Stimulated activated naive CD8-positive, alpha-beta T cell treated with anti-CD3 and anti-CD28 coated beads, Interleukin-15, amount 100 ng/mL, for 72 hours (primary cell): ENCODE measurements around the gene SNX18.

Experiments used
- ATAC-seq: fragments of 150-1000 bp; cut with Tn5 transposase; 2 replicates; pipeline ENCODE4 v1.10.0; 2021; ENCODE audit warnings: mild to moderate bottlenecking, moderate library complexity
- DNase-seq, 2 donors: peaks; one replicate each; pipeline ENCODE4 v3.0.0; 2021 to 2022
- H3K27ac Mint-ChIP-seq, 2 donors: one replicate each; pipeline ENCODE4 v1.8.0; 2022; ENCODE audit warnings: mild to moderate bottlenecking in 2 of 2, mixed read lengths in 2 of 2, moderate library complexity in 2 of 2
- H3K27me3 Mint-ChIP-seq: one replicate; pipeline ENCODE4 v1.8.0; 2022; ENCODE audit warnings: mixed read lengths
- H3K4me1 Mint-ChIP-seq: one replicate; pipeline ENCODE4 v1.8.0; 2022; ENCODE audit warnings: mild to moderate bottlenecking, mixed read lengths
- H3K4me3 Mint-ChIP-seq, 2 donors: one replicate each; pipeline ENCODE4 v1.8.0; 2022; ENCODE audit warnings: mild to moderate bottlenecking in 2 of 2, mixed read lengths in 2 of 2, moderate library complexity in 1 of 2
- H3K9me3 Mint-ChIP-seq, 2 donors: one replicate each; pipeline ENCODE4 v1.8.0; 2022; ENCODE audit warnings: mixed read lengths in 2 of 2

SNX18 gene

DNA sequence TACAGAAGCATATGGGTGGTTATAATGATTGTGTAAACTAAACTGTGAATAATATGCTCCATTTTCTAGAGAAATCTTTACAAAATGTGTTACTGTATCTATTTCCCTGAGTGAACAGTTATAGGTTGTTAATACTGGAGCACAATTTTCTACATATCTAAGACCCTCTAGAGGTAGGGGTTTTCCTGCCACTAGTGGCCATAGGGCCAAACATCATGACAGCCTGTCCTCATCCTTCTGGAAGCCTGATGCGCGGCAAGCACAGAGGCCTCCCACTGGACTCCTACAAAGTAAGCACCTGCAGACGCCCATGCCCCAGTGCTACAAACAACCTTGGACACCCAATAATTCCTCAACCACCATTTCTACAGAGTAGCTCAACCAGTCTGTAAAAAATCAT lies 1.9 kb upstream of the SNX18 start:
- Mint-ChIP-seq H3K9me3 (no peaks in the 10 kb centered on the region), H3K27ac (no peak overlapping the region), H3K4me1 (peaks cover 30% of the 10 kb centered on the region), H3K27me3 (no peaks in the 10 kb centered on the region), H3K4me3 (no peak overlapping the region)
- no peak for ATAC-seq
- no peak for DNase-seq

DNA sequence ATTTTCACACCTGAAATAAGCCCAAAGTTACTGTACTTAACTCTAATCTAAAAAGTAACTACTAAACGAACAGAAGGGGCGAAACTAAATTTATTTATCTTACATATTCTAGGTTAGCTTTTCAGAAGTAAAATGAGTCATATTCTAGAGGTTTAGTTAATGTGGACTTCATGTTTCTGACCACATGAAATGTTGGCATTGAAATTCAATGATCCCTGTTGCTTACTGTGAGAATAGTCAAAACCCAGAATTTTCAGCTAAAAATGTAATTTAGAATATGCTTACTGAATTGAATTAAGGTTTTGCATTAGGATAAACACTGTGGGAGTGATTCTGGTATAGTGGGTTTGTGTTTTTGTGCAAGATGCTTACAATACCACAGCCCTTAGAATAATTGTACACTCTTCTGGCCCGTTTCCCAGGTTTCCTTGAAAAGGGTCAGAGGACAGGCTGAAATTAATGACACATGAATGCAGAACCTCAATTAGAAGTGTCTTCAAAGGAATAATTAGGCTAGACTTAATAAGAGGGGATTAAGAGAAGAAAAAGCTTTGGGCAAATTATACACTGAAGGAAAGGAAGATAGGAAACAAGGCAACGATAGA lies 1.4 kb upstream of the SNX18 start:
- no peaks in the 10 kb centered on the region for H3K27me3 Mint-ChIP-seq
- ATAC-seq: no peak
- DNase-seq: no peak
- peaks cover 35% of the 10 kb centered on the region for H3K4me1 Mint-ChIP-seq
- no peak overlapping the region for H3K4me3 Mint-ChIP-seq
- no peak overlapping the region for H3K27ac Mint-ChIP-seq
- no peaks in the 10 kb centered on the region for H3K9me3 Mint-ChIP-seq

DNA sequence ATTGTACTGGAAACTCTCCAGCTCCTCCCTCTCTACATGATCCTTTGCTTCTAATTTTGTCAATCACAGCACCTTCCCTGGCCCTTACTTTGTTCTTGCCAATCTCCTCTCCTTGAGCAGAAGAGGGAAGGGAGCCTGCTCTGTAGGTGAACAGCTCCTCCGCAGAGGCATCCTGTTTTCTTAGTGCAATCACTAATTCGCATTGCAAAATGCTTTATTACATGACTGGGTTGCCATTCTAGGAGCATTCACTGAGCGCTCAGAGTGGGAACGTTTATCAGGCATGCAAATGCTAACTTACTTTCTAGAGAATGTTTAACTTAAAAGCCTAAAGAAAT lies 416 bp upstream of the SNX18 start:
- peaks cover 45% of the 10 kb centered on the region for H3K4me1 Mint-ChIP-seq
- H3K9me3 Mint-ChIP-seq: no peaks in the 10 kb centered on the region
- no peaks in the 10 kb centered on the region for H3K27me3 Mint-ChIP-seq
- no peak overlapping the region for H3K27ac Mint-ChIP-seq
- ATAC-seq (peak; percentile 1), DNase-seq (no peak)
- peak overlapping the region; percentile 65 to 67 for H3K4me3 Mint-ChIP-seq

DNA sequence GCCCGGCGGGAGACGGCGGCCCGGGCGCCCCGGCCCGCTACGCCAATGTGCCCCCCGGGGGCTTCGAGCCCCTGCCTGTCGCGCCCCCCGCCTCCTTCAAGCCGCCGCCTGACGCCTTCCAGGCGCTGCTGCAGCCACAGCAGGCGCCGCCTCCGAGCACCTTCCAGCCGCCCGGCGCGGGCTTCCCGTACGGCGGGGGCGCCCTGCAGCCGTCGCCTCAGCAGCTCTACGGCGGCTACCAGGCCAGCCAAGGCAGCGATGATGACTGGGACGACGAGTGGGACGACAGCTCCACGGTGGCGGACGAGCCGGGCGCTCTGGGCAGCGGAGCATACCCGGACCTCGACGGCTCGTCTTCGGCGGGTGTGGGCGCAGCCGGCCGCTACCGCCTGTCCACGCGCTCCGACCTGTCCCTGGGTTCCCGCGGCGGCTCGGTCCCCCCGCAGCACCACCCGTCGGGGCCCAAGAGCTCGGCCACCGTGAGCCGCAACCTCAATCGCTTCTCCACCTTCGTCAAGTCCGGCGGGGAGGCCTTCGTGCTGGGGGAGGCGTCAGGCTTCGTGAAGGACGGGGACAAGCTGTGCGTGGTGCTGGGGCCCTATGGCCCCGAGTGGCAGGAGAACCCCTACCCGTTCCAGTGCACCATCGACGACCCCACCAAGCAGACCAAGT lies 723 bp downstream of the SNX18 start:
- H3K4me1 Mint-ChIP-seq: peaks cover 55% of the 10 kb centered on the region
- DNase-seq: peak; percentile 65 to 68
- no peaks in the 10 kb centered on the region for H3K9me3 Mint-ChIP-seq

DNA sequence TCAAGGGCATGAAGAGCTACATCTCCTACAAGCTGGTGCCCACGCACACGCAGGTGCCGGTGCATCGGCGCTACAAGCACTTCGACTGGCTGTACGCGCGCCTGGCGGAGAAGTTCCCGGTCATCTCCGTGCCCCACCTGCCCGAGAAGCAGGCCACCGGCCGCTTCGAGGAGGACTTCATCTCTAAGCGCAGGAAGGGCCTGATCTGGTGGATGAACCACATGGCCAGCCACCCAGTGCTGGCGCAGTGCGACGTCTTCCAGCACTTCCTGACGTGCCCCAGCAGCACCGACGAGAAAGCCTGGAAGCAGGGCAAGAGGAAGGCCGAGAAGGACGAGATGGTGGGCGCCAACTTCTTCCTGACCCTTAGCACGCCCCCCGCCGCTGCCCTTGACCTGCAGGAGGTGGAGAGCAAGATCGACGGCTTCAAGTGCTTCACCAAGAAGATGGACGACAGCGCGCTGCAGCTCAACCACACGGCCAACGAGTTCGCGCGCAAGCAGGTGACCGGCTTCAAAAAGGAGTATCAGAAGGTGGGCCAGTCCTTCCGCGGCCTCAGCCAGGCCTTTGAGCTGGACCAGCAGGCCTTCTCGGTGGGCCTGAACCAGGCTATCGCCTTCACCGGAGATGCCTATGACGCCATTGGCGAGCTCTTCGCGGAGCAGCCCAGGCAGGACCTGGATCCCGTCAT lies 1.4 kb downstream of the SNX18 start:
- Mint-ChIP-seq H3K9me3 (no peaks in the 10 kb centered on the region), H3K4me3 (peak overlapping the region; percentile 82 to 83), H3K27ac (no peak overlapping the region)

More for the DNA sequence above, 723 bp downstream of the SNX18 start:
- no peak overlapping the region for H3K27ac Mint-ChIP-seq
- peak overlapping the region; percentile 82 to 83 for H3K4me3 Mint-ChIP-seq
- H3K27me3 Mint-ChIP-seq: no peaks in the 10 kb centered on the region
- peak; percentile 79 for ATAC-seq

DNA sequence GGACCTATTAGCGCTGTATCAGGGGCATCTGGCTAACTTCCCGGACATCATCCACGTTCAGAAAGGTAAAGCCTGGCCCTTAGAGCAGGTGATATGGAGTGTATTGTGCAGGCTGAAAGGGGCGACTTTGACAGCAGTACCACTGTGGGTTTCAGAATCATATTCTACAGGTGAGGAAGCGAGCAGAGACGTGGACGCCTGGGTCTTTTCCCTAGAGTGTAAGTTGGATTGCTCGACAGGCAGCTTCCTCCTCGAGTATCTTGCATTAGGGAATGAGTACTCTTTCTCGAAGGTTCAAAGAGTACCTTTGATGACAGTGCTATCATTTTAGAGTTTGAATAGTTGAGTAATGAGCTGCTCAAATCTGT lies 1.9 kb downstream of the SNX18 start:
- no peak for ATAC-seq
- Mint-ChIP-seq H3K4me1 (peaks cover 65% of the 10 kb centered on the region), H3K4me3 (peak overlapping the region; percentile 82 to 83), H3K27ac (peak overlapping the region in 1 of 2 donors; percentile 4), H3K27me3 (no peaks in the 10 kb centered on the region), H3K9me3 (no peaks in the 10 kb centered on the region)
- DNase-seq: no peak

More for the DNA sequence above, 1.4 kb downstream of the SNX18 start:
- H3K27me3 Mint-ChIP-seq: no peaks in the 10 kb centered on the region
- ATAC-seq (no peak), DNase-seq (no peak)
- peaks cover 62% of the 10 kb centered on the region for H3K4me1 Mint-ChIP-seq

DNA sequence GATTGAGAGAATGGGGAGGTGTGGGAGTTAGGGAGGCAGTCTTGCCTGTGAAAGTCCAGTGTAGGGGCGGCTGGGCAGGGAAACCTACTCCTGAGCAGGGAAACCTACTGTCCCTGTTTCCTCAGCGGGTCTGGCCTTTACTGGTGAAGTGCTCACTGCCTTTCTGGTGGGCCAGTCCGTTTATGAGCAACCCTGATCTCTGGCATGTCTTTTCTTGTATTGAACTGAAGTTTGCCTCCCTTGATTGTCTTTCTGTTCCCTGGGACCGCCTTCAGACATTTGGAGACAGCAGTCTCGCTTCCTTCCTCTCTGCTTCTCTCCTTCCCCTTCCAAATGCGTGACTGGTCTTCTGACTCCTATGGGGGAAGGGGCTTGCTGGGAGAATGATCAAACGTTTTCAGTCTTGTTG lies 2.9 kb downstream of the SNX18 start:
- peak overlapping the region; percentile 82 to 83 for H3K4me3 Mint-ChIP-seq
- H3K27me3 Mint-ChIP-seq: no peaks in the 10 kb centered on the region
- H3K4me1 Mint-ChIP-seq: peaks cover 70% of the 10 kb centered on the region
- no peaks in the 10 kb centered on the region for H3K9me3 Mint-ChIP-seq
- ATAC-seq: no peak
- peak overlapping the region; percentile 28 to 87 for H3K27ac Mint-ChIP-seq
- DNase-seq: no peak

DNA sequence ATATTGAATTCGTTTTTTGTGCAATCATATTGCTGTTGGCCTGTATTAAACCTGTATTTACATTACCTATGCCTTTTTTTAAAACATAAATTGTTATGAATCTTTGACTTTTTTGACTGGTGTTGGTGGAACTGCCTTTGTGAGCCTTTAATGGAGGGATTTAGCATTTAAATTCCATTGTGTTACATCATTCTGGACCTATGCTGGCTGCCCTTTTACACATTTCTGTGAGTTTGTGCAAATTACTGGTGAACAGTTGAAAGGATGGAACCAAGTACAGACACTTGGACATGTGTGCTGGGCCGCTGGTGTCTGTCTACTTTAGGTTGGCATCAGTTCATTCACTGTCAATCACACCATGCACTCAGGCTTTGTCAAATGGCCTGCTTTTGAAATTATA lies 3.4 kb downstream of the SNX18 start:
- Mint-ChIP-seq H3K27ac (no peak overlapping the region), H3K4me3 (peak overlapping the region; percentile 82 to 83), H3K4me1 (peaks cover 70% of the 10 kb centered on the region), H3K9me3 (no peaks in the 10 kb centered on the region), H3K27me3 (no peaks in the 10 kb centered on the region)
- DNase-seq (no peak), ATAC-seq (no peak)

DNA sequence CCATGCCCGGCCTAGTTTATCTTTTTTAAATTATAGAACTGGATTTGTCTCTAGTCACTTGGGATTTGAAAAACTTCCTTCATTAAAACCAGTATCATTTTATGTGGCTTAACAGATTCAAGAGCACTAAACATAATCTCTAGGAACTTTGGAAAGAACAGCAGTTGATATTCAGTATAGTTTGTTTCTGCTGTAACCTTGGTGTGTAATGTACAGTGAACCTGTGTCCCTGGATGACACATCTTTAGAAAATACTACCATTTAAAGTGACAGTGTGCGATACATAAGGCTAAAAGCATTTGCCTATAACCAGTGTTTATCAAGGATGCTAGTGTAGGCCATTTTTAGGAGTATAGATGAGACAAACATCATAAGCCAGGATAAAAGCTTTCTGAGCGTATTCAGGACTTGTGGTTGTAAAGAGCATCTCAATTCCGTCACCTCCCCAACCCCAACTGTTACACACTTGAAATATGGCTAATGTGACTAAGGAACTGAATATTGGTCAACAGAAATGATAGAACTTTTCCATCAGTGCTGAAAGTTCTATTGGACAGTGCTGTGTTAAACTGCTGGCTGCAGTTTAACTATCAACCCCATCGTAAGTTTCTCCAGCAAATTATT lies 4.4 kb downstream of the SNX18 start:
- Mint-ChIP-seq H3K4me3 (peak overlapping the region; percentile 17 to 33), H3K27me3 (no peaks in the 10 kb centered on the region), H3K9me3 (no peaks in the 10 kb centered on the region), H3K27ac (no peak overlapping the region), H3K4me1 (peaks cover 69% of the 10 kb centered on the region)
- ATAC-seq (no peak), DNase-seq (no peak)

DNA sequence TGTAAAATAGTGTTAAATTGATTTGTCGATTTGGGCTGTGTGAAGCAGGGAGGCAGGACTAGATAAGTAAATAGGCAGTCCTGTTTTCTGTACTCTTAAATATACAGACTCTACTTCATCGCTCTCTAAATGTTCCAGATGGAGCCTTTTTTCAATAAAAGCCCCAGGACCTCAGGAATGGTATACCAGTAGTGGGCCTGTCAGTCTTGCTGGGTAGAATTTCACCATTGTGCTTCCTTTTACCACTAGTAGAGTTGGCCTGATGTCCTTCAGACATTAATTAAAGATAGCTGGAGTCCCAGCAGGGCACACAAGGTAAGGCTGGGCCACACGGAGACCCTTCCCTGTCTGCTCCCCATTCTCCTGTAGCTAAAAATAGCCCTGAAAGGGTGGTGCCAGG lies 6.0 kb downstream of the SNX18 start:
- H3K27ac Mint-ChIP-seq: no peak overlapping the region

DNA sequence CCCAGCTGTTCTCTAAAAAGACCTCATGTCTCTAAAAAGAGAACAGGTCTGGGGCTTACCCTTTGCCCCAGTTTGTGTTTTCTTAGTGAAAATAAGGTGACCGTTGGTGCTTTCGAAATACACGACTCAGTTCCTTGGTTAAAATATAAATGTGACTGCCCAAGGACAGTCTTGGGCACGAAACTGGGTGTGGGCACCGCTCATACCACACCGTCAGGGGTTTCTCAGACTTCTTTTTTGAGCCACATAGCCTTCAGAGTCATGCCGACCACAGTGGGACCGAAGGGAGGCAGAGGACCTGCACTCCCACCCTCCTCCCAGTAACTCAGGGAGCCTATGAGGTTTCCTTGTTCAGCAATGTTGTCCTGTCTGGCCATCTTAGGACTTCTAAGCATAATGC lies 6.5 kb downstream of the SNX18 start:
- ATAC-seq (no peak), DNase-seq (no peak)
- Mint-ChIP-seq H3K27ac (no peak overlapping the region), H3K4me1 (peaks cover 56% of the 10 kb centered on the region), H3K9me3 (no peaks in the 10 kb centered on the region), H3K4me3 (no peak overlapping the region), H3K27me3 (no peaks in the 10 kb centered on the region)

More for the DNA sequence above, 6.0 kb downstream of the SNX18 start:
- ATAC-seq (no peak), DNase-seq (no peak)
- peaks cover 62% of the 10 kb centered on the region for H3K4me1 Mint-ChIP-seq
- H3K27me3 Mint-ChIP-seq: no peaks in the 10 kb centered on the region
- no peak overlapping the region for H3K4me3 Mint-ChIP-seq
- no peaks in the 10 kb centered on the region for H3K9me3 Mint-ChIP-seq

DNA sequence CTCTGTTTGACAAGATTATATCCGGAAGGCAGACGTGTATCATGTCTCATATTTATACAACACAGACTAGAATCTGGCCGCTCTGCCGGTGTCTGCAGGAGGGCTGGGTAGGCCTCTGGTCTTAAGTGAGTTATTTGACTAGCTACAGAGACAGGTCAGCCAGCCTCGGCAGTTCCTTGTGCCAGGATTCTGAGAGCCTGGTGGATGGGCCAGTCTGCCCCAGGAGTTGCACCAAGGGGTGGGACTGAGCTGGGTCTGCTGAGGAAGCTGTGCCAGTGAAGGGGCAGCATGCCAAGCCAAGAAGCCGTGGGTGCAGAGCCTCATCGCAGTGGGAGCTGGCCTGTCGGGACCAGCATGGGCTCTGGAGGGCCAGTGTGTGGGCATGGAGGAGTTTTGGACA lies 7.1 kb downstream of the SNX18 start:
- ATAC-seq (no peak), DNase-seq (no peak)
- H3K4me3 Mint-ChIP-seq: no peak overlapping the region
- H3K27me3 Mint-ChIP-seq: no peaks in the 10 kb centered on the region
- H3K4me1 Mint-ChIP-seq: peaks cover 50% of the 10 kb centered on the region
- no peak overlapping the region for H3K27ac Mint-ChIP-seq
- no peaks in the 10 kb centered on the region for H3K9me3 Mint-ChIP-seq

DNA sequence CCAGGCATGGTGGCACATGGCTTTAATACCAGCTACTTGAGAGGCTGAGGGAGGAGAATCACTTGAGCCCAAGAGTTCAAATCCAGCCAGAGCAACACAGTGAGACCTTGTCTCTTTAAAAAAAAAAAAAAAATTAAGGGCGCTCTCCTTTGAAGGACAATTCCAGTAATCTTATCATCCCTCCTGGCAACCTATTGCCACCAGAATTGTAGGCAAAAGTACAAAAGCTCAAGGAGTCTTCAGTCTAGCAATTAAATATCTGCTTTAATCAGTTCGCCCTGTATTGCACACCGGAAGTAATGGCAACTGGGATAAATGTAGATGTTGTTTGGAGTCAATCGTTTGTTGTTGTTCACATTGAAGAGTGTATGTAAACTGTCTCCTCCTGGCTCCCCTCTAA lies 7.7 kb downstream of the SNX18 start:
- no peak for ATAC-seq
- Mint-ChIP-seq H3K27me3 (no peaks in the 10 kb centered on the region), H3K4me1 (peaks cover 50% of the 10 kb centered on the region), H3K9me3 (no peaks in the 10 kb centered on the region), H3K27ac (no peak overlapping the region), H3K4me3 (no peak overlapping the region)
- no peak for DNase-seq

DNA sequence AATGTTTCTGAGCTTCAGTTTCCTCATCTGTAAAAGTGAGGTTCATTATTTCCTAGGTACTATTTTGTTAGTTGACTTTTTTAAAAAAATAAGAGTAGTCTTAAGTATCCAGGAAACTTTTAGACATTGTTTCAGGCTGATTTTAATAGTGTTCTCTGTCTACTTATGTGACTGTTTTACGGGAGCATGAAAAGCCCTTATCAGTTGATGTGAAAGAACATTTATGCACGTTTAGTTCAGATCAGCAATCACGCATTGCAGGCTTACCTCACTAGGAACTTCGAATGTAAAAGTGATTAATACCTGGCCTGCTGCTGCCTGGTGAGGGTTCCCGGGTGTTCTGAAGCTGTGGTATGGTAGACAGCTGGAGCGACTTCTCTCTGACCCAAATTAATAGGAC lies 8.1 kb downstream of the SNX18 start:
- Mint-ChIP-seq H3K27ac (no peak overlapping the region), H3K27me3 (no peaks in the 10 kb centered on the region), H3K9me3 (no peaks in the 10 kb centered on the region), H3K4me3 (no peak overlapping the region), H3K4me1 (peaks cover 46% of the 10 kb centered on the region)
- DNase-seq (no peak), ATAC-seq (no peak)

DNA sequence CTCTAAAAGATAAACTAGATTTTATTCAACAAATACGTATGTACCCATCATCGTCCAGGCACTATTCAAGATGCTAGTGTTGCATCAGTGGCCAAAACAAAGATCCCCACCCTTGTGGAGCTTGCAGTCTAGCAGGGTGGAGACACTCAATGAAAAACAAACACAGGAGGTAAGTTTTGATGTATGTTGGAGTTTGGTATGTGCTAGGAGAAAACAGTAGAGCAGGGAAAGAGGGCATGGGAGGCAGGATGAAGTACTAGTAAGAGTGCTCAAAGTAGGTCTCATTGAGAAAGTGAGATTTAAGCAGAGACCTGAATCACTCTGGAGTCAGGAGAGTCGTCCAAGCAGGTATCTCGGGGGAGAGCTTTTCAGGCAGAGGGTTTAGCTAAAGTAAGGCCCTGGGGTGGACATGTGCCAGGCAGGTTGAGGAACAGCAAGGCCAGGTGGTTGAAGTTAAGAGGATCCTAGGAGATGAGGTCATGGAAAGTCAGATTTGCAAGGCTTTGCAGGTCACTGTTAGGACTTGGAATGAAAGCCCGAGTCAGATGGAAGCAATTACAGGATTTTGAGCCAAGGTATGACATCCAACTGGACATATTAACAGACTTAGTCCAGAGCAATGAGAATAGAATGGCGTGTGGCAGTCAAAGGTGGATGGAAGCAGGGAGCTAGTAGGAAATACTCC lies 9.2 kb downstream of the SNX18 start:
- DNase-seq: no peak
- Mint-ChIP-seq H3K9me3 (no peaks in the 10 kb centered on the region), H3K27me3 (no peaks in the 10 kb centered on the region), H3K4me1 (peaks cover 46% of the 10 kb centered on the region), H3K4me3 (no peak overlapping the region), H3K27ac (no peak overlapping the region)
- ATAC-seq: no peak
